Measurements from ENCODE around the gene PTPRT. TPM values are rescaled to one million over a fixed set of nuclear protein-coding genes. Genes with fewer than 3 reads are reported as not detected.

PTPRT gene
- total RNA-seq, 1 experiment from 2014 or later = not detected

DNA sequence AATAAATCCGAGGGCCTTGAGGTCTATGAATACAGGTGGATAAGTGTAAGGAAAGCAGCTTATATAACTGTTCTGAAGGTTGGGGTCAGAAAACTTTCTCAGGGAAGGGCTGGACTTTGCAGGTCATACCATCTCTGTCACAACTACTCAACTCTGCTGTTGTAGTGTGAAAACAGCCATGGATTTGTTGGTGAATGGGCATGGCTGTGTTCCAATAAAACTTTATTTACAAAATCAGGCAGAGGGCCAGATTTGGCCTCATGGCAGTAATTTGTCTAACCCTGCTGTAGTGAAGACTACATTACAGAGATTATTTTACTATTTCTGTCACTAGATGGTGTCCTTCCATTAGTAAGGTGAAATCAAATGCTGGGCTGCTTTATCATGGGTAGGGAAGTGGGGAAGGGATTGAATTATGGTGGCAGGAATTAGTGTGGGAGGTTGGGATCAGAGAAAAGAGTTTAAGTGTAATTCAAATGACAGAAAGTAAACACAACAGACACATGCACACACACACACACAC lies 1161.9 kb downstream of the PTPRT start:
- POLR2A ChIA-PET (ENCODE audit: unreplicated experiment) = no interaction called here
- Histone ChIP-seq H3K79me2 (ENCODE audit: low read length) (no peaks in the 10 kb centered on the region), H3K27me3 (ENCODE audit: low read length) (no peaks in the 10 kb centered on the region), H3K36me3 (ENCODE audit: low read depth, low read length) (no peaks in the 10 kb centered on the region), H3F3A (ENCODE audit: low read length, unreplicated experiment) (no peaks in the 10 kb centered on the region), H3K27ac (ENCODE audit: low read length) (no peak overlapping the region), H3K4me2 (ENCODE audit: low read length) (no peak overlapping the region), H3K9ac (ENCODE audit: low read length) (no peak overlapping the region), H3K9me3 (ENCODE audit: low read length) (peaks cover 36% of the 10 kb centered on the region), H3K9me2 (replicated peaks; ENCODE audit: low read length) (no peaks in the 10 kb centered on the region), H3K4me3 (ENCODE audit: low read length) (no peak overlapping the region), H4K20me1 (ENCODE audit: low read length) (no peaks in the 10 kb centered on the region), H3K4me1 (ENCODE audit: insufficient read depth, low read length) (no peaks in the 10 kb centered on the region), H2AFZ (ENCODE audit: low read length) (no peak overlapping the region)
- TF ChIP-seq, protein P1, sequence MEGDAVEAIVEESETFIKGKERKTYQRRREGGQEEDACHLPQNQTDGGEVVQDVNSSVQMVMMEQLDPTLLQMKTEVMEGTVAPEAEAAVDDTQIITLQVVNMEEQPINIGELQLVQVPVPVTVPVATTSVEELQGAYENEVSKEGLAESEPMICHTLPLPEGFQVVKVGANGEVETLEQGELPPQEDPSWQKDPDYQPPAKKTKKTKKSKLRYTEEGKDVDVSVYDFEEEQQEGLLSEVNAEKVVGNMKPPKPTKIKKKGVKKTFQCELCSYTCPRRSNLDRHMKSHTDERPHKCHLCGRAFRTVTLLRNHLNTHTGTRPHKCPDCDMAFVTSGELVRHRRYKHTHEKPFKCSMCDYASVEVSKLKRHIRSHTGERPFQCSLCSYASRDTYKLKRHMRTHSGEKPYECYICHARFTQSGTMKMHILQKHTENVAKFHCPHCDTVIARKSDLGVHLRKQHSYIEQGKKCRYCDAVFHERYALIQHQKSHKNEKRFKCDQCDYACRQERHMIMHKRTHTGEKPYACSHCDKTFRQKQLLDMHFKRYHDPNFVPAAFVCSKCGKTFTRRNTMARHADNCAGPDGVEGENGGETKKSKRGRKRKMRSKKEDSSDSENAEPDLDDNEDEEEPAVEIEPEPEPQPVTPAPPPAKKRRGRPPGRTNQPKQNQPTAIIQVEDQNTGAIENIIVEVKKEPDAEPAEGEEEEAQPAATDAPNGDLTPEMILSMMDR (conservative IDR thresholded peaks at IDR 0.05; ENCODE audit: low read depth, low read length) = no peak
- TF ChIP-seq EZH2phosphoT487 (IDR thresholded peaks at IDR 0.05; ENCODE audit: borderline replicate concordance, low read length) (no peak), EZH2 (IDR thresholded peaks at IDR 0.05; ENCODE audit: low read length, unreplicated experiment) (no peak)
- no TSS peak for BruUV-seq (replicated peaks)
- intact Hi-C loops (cut with micrococcal nuclease) = no loop called here
- CTCF ChIA-PET = no interaction called here
- ATAC-seq (no peak), DNase-seq (no peak)

DNA sequence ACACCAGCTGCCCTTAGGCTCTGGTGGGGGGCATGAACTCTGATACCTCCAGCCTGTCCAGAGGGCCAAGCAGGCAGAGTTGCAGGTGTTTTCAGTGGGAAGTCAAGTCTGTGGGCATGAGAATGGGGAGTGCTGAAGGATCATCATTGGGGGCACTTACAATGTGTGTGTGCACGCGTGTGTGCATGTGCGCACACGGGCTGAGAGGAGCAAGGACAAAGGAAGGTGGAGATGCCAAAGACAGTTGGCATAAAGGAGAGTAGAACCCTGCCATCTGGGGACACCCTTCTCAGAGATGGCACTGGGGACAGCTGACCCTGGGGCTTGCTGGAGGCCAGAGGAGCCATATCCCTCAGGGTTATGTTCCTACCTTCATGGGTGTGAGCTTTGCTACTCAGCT lies 1163.1 kb downstream of the PTPRT start:
- ATAC-seq (no peak), DNase-seq (no peak)
- H3F3A ChIP-seq (ENCODE audit: low read length, unreplicated experiment) = no peaks in the 10 kb centered on the region
- H3K27me3 ChIP-seq (ENCODE audit: low read length) = no peaks in the 10 kb centered on the region
- no peaks in the 10 kb centered on the region for H3K4me1 ChIP-seq (ENCODE audit: insufficient read depth, low read length)
- ChIA-PET POLR2A (ENCODE audit: unreplicated experiment) (no interaction called here), CTCF (no interaction called here)
- BruUV-seq (replicated peaks) = no TSS peak
- no peaks in the 10 kb centered on the region for H3K9me2 ChIP-seq (replicated peaks; ENCODE audit: low read length)
- H3K9me3 ChIP-seq (ENCODE audit: low read length) = peaks cover 36% of the 10 kb centered on the region
- no peaks in the 10 kb centered on the region for H3K36me3 ChIP-seq (ENCODE audit: low read depth, low read length)
- TF ChIP-seq EZH2phosphoT487 (IDR thresholded peaks at IDR 0.05; ENCODE audit: borderline replicate concordance, low read length) (no peak), EZH2 (IDR thresholded peaks at IDR 0.05; ENCODE audit: low read length, unreplicated experiment) (no peak)
- TF ChIP-seq, protein P1 (conservative IDR thresholded peaks at IDR 0.05; ENCODE audit: low read depth, low read length) = no peak
- H2AFZ ChIP-seq (ENCODE audit: low read length) = no peak overlapping the region
- no peak overlapping the region for H3K4me2 ChIP-seq (ENCODE audit: low read length)
- H3K27ac ChIP-seq (ENCODE audit: low read length) = no peak overlapping the region
- H3K79me2 ChIP-seq (ENCODE audit: low read length) = no peaks in the 10 kb centered on the region
- H3K4me3 ChIP-seq (ENCODE audit: low read length) = no peak overlapping the region
- H3K9ac ChIP-seq (ENCODE audit: low read length) = no peak overlapping the region
- intact Hi-C loops (cut with micrococcal nuclease) = no loop called here
- H4K20me1 ChIP-seq (ENCODE audit: low read length) = no peaks in the 10 kb centered on the region

DNA sequence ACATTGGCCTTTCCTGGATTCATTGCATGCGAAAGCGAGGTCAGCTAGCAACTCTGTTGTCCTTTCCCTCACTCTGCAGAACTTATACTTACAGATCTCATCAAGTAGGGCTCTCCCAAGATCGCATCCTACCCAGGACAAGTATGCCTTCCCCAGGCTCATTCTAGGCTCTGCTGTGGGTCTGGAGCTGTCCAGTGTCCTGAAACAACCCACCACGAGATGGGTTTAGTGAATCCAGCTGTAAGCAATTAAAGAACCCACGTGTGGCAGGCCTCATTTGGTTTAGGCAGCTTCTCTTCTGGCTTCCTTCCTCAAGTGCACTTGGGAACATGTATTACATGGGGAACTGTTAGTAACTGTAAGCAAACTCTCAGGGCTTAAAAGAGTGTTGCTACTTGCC lies 1165.1 kb downstream of the PTPRT start:
- H3K79me2 ChIP-seq (ENCODE audit: low read length) = no peaks in the 10 kb centered on the region
- no peak overlapping the region for H3K9ac ChIP-seq (ENCODE audit: low read length)
- intact Hi-C loops (cut with micrococcal nuclease) = no loop called here
- no peaks in the 10 kb centered on the region for H4K20me1 ChIP-seq (ENCODE audit: low read length)
- ATAC-seq = no peak
- DNase-seq = no peak
- no peak overlapping the region for H3K4me3 ChIP-seq (ENCODE audit: low read length)
- no peak overlapping the region for H3K27ac ChIP-seq (ENCODE audit: low read length)
- CTCF ChIA-PET = no interaction called here
- H3K4me1 ChIP-seq (ENCODE audit: insufficient read depth, low read length) = no peaks in the 10 kb centered on the region
- no peaks in the 10 kb centered on the region for H3K9me2 ChIP-seq (replicated peaks; ENCODE audit: low read length)
- no peak overlapping the region for H3K4me2 ChIP-seq (ENCODE audit: low read length)
- no peak overlapping the region for H2AFZ ChIP-seq (ENCODE audit: low read length)
- H3F3A ChIP-seq (ENCODE audit: low read length, unreplicated experiment) = no peaks in the 10 kb centered on the region
- peaks cover 30% of the 10 kb centered on the region for H3K9me3 ChIP-seq (ENCODE audit: low read length)
- H3K27me3 ChIP-seq (ENCODE audit: low read length) = no peaks in the 10 kb centered on the region
- POLR2A ChIA-PET (ENCODE audit: unreplicated experiment) = no interaction called here
- no TSS peak for BruUV-seq (replicated peaks)
- no peaks in the 10 kb centered on the region for H3K36me3 ChIP-seq (ENCODE audit: low read depth, low read length)
- TF ChIP-seq EZH2 (IDR thresholded peaks at IDR 0.05; ENCODE audit: low read length, unreplicated experiment) = no peak
- no peak for TF ChIP-seq EZH2phosphoT487 (IDR thresholded peaks at IDR 0.05; ENCODE audit: borderline replicate concordance, low read length)
- TF ChIP-seq, protein P1 (conservative IDR thresholded peaks at IDR 0.05; ENCODE audit: low read depth, low read length) = no peak

Data from PC-3 (cell line).